WTC11 (cell line): Measurements from ENCODE around the gene IL1RN. TPM values are rescaled to one million over a fixed set of nuclear protein-coding genes. Genes with fewer than 3 reads are reported as not detected.

Source experiments
- ATAC-seq: fragments of 200-7000 bp; cut with Tn5 transposase; 2 replicates; pipeline ENCODE4 v1.10.0; 2021; ENCODE audit warnings: mild to moderate bottlenecking, moderate library complexity
- CTCF ChIA-PET: fragments of 300-600 bp; sonication (Branson Sonifier 250); formaldehyde crosslinking; loops from one replicate; lab custom pipeline; 2021; ENCODE audit warnings: antibody characterized with exemption; lab: Charles Lee
- POLR2A ChIA-PET: fragments of 350-600 bp; sonication (Branson Sonifier 250); formaldehyde crosslinking; loops from one replicate; lab custom pipeline; 2021; ENCODE audit warnings: antibody characterized with exemption; lab: Charles Lee
- DNase-seq: peaks from one replicate; pipeline ENCODE4 v3.0.0; 2021; ENCODE audit warnings: low spot score
- H3K27ac Mint-ChIP-seq: 2 replicates; pipeline ENCODE4 v1.8.0; 2021; ENCODE audit warnings: mixed read lengths
- H3K27me3 Mint-ChIP-seq: 2 replicates; pipeline ENCODE4 v1.8.0; 2021; ENCODE audit warnings: low read depth, mild to moderate bottlenecking, moderate library complexity, mixed read lengths
- H3K36me3 Mint-ChIP-seq: 2 replicates; pipeline ENCODE4 v1.8.0; 2021; ENCODE audit warnings: mixed read lengths
- H3K4me1 Mint-ChIP-seq: 2 replicates; pipeline ENCODE4 v1.8.0; 2022; ENCODE audit warnings: mixed read lengths
- H3K4me3 Mint-ChIP-seq: 2 replicates; pipeline ENCODE4 v1.8.0; 2021; ENCODE audit warnings: mild to moderate bottlenecking, moderate library complexity, mixed read lengths
- H3K9me3 Mint-ChIP-seq: 2 replicates; pipeline ENCODE4 v1.8.0; 2021; ENCODE audit warnings: mixed read lengths
- AFF4 ChIP-seq: sonication (generic); formaldehyde crosslinking; IDR thresholded peaks from 2 replicates; pipeline ENCODE4 v1.8.1; 2023; ENCODE audit warnings: mild to moderate bottlenecking, missing genetic modification reagents, borderline replicate concordance
- ATF1 ChIP-seq: sonication (generic); formaldehyde crosslinking; IDR thresholded peaks from 2 replicates; pipeline ENCODE4 v1.8.1; 2023; ENCODE audit warnings: mild to moderate bottlenecking, moderate library complexity, missing genetic modification reagents
- ATF6 ChIP-seq: sonication (generic); formaldehyde crosslinking; IDR thresholded peaks from 2 replicates; pipeline ENCODE4 v1.8.1; 2023; ENCODE audit warnings: mild to moderate bottlenecking, missing genetic modification reagents
- EMX1 ChIP-seq: fragments of 250-450 bp; sonication (Bioruptor Pico); IDR thresholded peaks from 2 replicates; pipeline ENCODE4 v1.8.0; 2021; ENCODE audit warnings: mild to moderate bottlenecking
- ETV6 ChIP-seq: sonication (generic); formaldehyde crosslinking; IDR thresholded peaks from 2 replicates; pipeline ENCODE4 v1.8.1; 2022; ENCODE audit warnings: mild to moderate bottlenecking, missing genetic modification reagents
- HMGA2 ChIP-seq: fragments of 250-450 bp; sonication (Bioruptor Pico); IDR thresholded peaks from 2 replicates; pipeline ENCODE4 v1.4.0; 2021; ENCODE audit warnings: mild to moderate bottlenecking, moderate library complexity
- IRF2 ChIP-seq: sonication (generic); formaldehyde crosslinking; IDR thresholded peaks from 2 replicates; pipeline ENCODE4 v1.8.0; 2022; ENCODE audit warnings: low read depth, missing genetic modification reagents, borderline replicate concordance
- MAX ChIP-seq: sonication (generic); formaldehyde crosslinking; IDR thresholded peaks from 2 replicates; pipeline ENCODE4 v1.8.0; 2022; ENCODE audit warnings: mild to moderate bottlenecking, missing genetic modification reagents
- RORB ChIP-seq: fragments of 250-450 bp; sonication (Bioruptor Pico); IDR thresholded peaks from 2 replicates; pipeline ENCODE4 v1.9.0; 2021; ENCODE audit warnings: mild to moderate bottlenecking
- STAT6 ChIP-seq: sonication (generic); formaldehyde crosslinking; conservative IDR thresholded peaks from 2 replicates; pipeline ENCODE4 v1.8.1; 2023; ENCODE audit warnings: mild to moderate bottlenecking, low read depth, missing genetic modification reagents, moderate library complexity
- TP53 ChIP-seq: sonication (generic); formaldehyde crosslinking; IDR thresholded peaks from 2 replicates; pipeline ENCODE4 v1.8.1; 2023; ENCODE audit warnings: mild to moderate bottlenecking, missing genetic modification reagents
- ZBTB21 ChIP-seq: sonication (generic); formaldehyde crosslinking; IDR thresholded peaks from 2 replicates; pipeline ENCODE4 v1.8.1; 2023; ENCODE audit warnings: mild to moderate bottlenecking, missing genetic modification reagents, borderline replicate concordance
- ZMAT4 ChIP-seq: fragments of 250-450 bp; sonication (Bioruptor Pico); IDR thresholded peaks from 2 replicates; pipeline ENCODE4 v1.9.0; 2021; ENCODE audit warnings: mild to moderate bottlenecking
- ZNF232 ChIP-seq: sonication (generic); formaldehyde crosslinking; IDR thresholded peaks from 2 replicates; pipeline ENCODE4 v1.8.0; 2022; ENCODE audit warnings: mild to moderate bottlenecking, missing genetic modification reagents
- ZNF281 ChIP-seq: sonication (generic); formaldehyde crosslinking; IDR thresholded peaks from 2 replicates; pipeline ENCODE4 v1.8.0; 2023; ENCODE audit warnings: mild to moderate bottlenecking, missing genetic modification reagents
- ZNF396 ChIP-seq: fragments of 250-450 bp; sonication (Bioruptor Pico); IDR thresholded peaks from 2 replicates; pipeline ENCODE4 v1.8.0; 2021; ENCODE audit warnings: mild to moderate bottlenecking, moderate library complexity, borderline replicate concordance
- ZNF416 ChIP-seq: fragments of 250-450 bp; sonication (Bioruptor Pico); IDR thresholded peaks from 2 replicates; pipeline ENCODE4 v1.9.0; 2021; ENCODE audit warnings: mild to moderate bottlenecking, inconsistent platforms
- ZNF423 ChIP-seq: fragments of 250-450 bp; sonication (Bioruptor Pico); IDR thresholded peaks from 2 replicates; pipeline ENCODE4 v2.1.2; 2022; ENCODE audit warnings: mild to moderate bottlenecking, moderate library complexity
- ZNF532 ChIP-seq: fragments of 250-450 bp; sonication (Bioruptor Pico); IDR thresholded peaks from 2 replicates; pipeline ENCODE4 v1.9.0; 2021; ENCODE audit warnings: mild to moderate bottlenecking, borderline replicate concordance
- total RNA-seq: library from RNA; stranded (reverse); gene quantifications from 3 replicates; pipeline ENCODE4 v1.2.3, GENCODE V29; 2021

IL1RN gene
- total RNA-seq, 1 experiment from 2014 or later: not detected

- no peak for DNase-seq
- Mint-ChIP-seq H3K4me1 (peaks cover 12% of the 10 kb centered on the region), H3K4me3 (no peak overlapping the region), H3K9me3 (no peaks in the 10 kb centered on the region), H3K36me3 (no peaks in the 10 kb centered on the region), H3K27me3 (peaks cover 30% of the 10 kb centered on the region), H3K27ac (no peak overlapping the region)
- ChIA-PET POLR2A (no interaction called here), CTCF (interaction anchor here (3.0 to 4.9 kb wide), 3 partner anchors 21 to 79 kb away, joined by 16 to 58 read pairs (median 47); no protein-coding TSS in a partner anchor)
- ATAC-seq: no peak
- TF ChIP-seq ZMAT4 (no peak), ZNF396 (CRISPR knock-in tag) (no peak), EMX1 (CRISPR knock-in tag) (no peak), RORB (no peak), ATF1 (CRISPR knock-in tag) (no peak), ZNF416 (CRISPR knock-in tag) (no peak), ZNF281 (CRISPR knock-in tag) (no peak), AFF4 (CRISPR knock-in tag) (no peak), TP53 (CRISPR knock-in tag) (no peak), ZBTB21 (CRISPR knock-in tag) (no peak)
These were observed 31.6 kb downstream of the IL1RN start for GRCh38 chr2:113158884-113159553.

GRCh38 chr2:113160248-113160647 is 32.9 kb downstream of the IL1RN start:
- Mint-ChIP-seq H3K27me3 (peaks cover 26% of the 10 kb centered on the region), H3K27ac (no peak overlapping the region), H3K4me1 (peaks cover 17% of the 10 kb centered on the region), H3K9me3 (no peaks in the 10 kb centered on the region), H3K36me3 (no peaks in the 10 kb centered on the region), H3K4me3 (no peak overlapping the region)
- ChIA-PET POLR2A (no interaction called here), CTCF (interaction anchor here (1.0 kb wide), 1 partner anchor 23 kb away, joined by 3 read pairs; no protein-coding TSS in a partner anchor)
- ATAC-seq (no peak), DNase-seq (no peak)
- TF ChIP-seq MAX (no peak), HMGA2 (CRISPR knock-in tag) (no peak), ZNF532 (CRISPR knock-in tag) (no peak), ATF6 (CRISPR knock-in tag) (no peak), ETV6 (no peak), IRF2 (no peak), ZNF232 (no peak), ZNF423 (CRISPR knock-in tag) (no peak), STAT6 (CRISPR knock-in tag) (no peak)
